HEK293T (cell line): ENCODE results near the gene ZBTB38.
A peak's percentile ranks its signal among the peaks of the same experiment; 100 is the strongest.

Experiments used
- CTCF ChIA-PET: fragments of 350-600 bp; formaldehyde crosslinking; extraction: SDS; loops from one replicate; lab custom pipeline; 2021; ENCODE audit warnings: antibody characterized with exemption, inconsistent platforms; lab: Yijun Ruan, JAX
- POLR2A ChIA-PET: fragments of 350-600 bp; formaldehyde crosslinking; extraction: SDS; loops from one replicate; lab custom pipeline; 2020; ENCODE audit warnings: antibody characterized with exemption, inconsistent platforms; lab: Yijun Ruan, JAX
- DNase-seq: peaks from one replicate; pipeline ENCODE4 v3.0.0; 2012; ENCODE audit warnings: mixed read lengths; ENCODE audit errors: extremely low spot score
- ARNT ChIP-seq: fragments of 450-650 bp; IDR thresholded peaks from 2 replicates; pipeline ENCODE4 v1.6.1; 2017; ENCODE audit warnings: mild to moderate bottlenecking
- BHLHE40 ChIP-seq: fragments of 450-650 bp; IDR thresholded peaks from 2 replicates; pipeline ENCODE4 v1.6.1; 2016; ENCODE audit warnings: mild to moderate bottlenecking, moderate library complexity, borderline replicate concordance
- CTBP1 ChIP-seq: fragments of 450-650 bp; IDR thresholded peaks from 2 replicates; pipeline ENCODE4 v1.6.1; 2016; ENCODE audit warnings: borderline replicate concordance
- ELF4 ChIP-seq: fragments of 450-650 bp; IDR thresholded peaks from 2 replicates; pipeline ENCODE4 v1.6.1; 2017; ENCODE audit warnings: antibody characterized with exemption
- FOXA1 ChIP-seq: fragments of 450-650 bp; IDR thresholded peaks from 2 replicates; pipeline ENCODE4 v1.6.1; 2016; ENCODE audit warnings: mild to moderate bottlenecking
- FOXK2 ChIP-seq: fragments of 450-650 bp; IDR thresholded peaks from 2 replicates; pipeline ENCODE4 v1.6.1; 2016; ENCODE audit warnings: mild to moderate bottlenecking
- FOXM1 ChIP-seq: fragments of 450-650 bp; IDR thresholded peaks from 2 replicates; pipeline ENCODE4 v1.6.1; 2017; ENCODE audit warnings: mild to moderate bottlenecking, borderline replicate concordance
- HDGF ChIP-seq: fragments of 450-650 bp; IDR thresholded peaks from 2 replicates; pipeline ENCODE4 v1.6.1; 2017; ENCODE audit warnings: antibody characterized with exemption, borderline replicate concordance
- L3MBTL2 ChIP-seq: fragments of 450-650 bp; conservative IDR thresholded peaks from 2 replicates; pipeline ENCODE4 v1.6.1; 2016; ENCODE audit warnings: mild to moderate bottlenecking
- LEF1 ChIP-seq: fragments of 450-650 bp; IDR thresholded peaks from 2 replicates; pipeline ENCODE4 v1.6.1; 2017; ENCODE audit warnings: mild to moderate bottlenecking, borderline replicate concordance
- NFRKB ChIP-seq: fragments of 450-650 bp; IDR thresholded peaks from 2 replicates; pipeline ENCODE4 v1.6.1; 2016; ENCODE audit warnings: mild to moderate bottlenecking, moderate library complexity
- PKNOX1 ChIP-seq: fragments of 450-650 bp; IDR thresholded peaks from 2 replicates; pipeline ENCODE4 v1.6.1; 2016
- SP1 ChIP-seq: fragments of 450-650 bp; IDR thresholded peaks from 2 replicates; pipeline ENCODE4 v1.6.1; 2017
- SUZ12 ChIP-seq: fragments of 450-650 bp; IDR thresholded peaks from 2 replicates; pipeline ENCODE4 v1.6.1; 2016; ENCODE audit warnings: mild to moderate bottlenecking
- TARDBP ChIP-seq: fragments of 450-650 bp; IDR thresholded peaks from 2 replicates; pipeline ENCODE4 v1.6.1; 2016
- ZNF384 ChIP-seq: fragments of 450-650 bp; IDR thresholded peaks from 2 replicates; pipeline ENCODE4 v1.6.1; 2016

The ZBTB38 gene

GRCh38 chr3:141367038-141367730, 1.1 kb upstream of the ZBTB38 start:
- ChIA-PET POLR2A (interaction anchor here (1.4 to 1.9 kb wide), 2 partner anchors 12 to 16 kb away, joined by 3 to 11 read pairs; no protein-coding TSS in a partner anchor), CTCF (no interaction called here)
- no peak for TF ChIP-seq FOXA1
- no peak for TF ChIP-seq NFRKB
- TF ChIP-seq SP1: no peak
- no peak for TF ChIP-seq LEF1
- TF ChIP-seq BHLHE40: no peak
- TF ChIP-seq PKNOX1: no peak
- no peak for TF ChIP-seq ARNT
- TF ChIP-seq ZNF384: no peak
- no peak for TF ChIP-seq FOXM1
- no peak for TF ChIP-seq SUZ12
- TF ChIP-seq CTBP1: no peak
- TF ChIP-seq TARDBP: no peak
- TF ChIP-seq L3MBTL2: no peak
- TF ChIP-seq ELF4: no peak
- no peak for TF ChIP-seq HDGF
- no peak for TF ChIP-seq FOXK2
- no peak for DNase-seq

GRCh38 chr3:141368925-141369794, 856 bp downstream of the ZBTB38 start:
- TF ChIP-seq ARNT (no peak), ZNF384 (no peak), NFRKB (no peak), LEF1 (no peak), FOXK2 (no peak), ELF4 (no peak), BHLHE40 (no peak), FOXA1 (no peak), PKNOX1 (no peak), SP1 (no peak), CTBP1 (no peak), FOXM1 (no peak), HDGF (no peak), TARDBP (no peak), SUZ12 (no peak), L3MBTL2 (no peak)
- no peak for DNase-seq
- POLR2A ChIA-PET: interaction anchor here (0.8 to 1.9 kb wide), 8 partner anchors 8 to 79 kb away, joined by 3 to 11 read pairs (median 3); no protein-coding TSS in a partner anchor
- CTCF ChIA-PET: interaction anchor here (0.6 to 2.0 kb wide), 4 partner anchors 8 to 239 kb away, joined by 3 to 5 read pairs (median 4); no protein-coding TSS in a partner anchor

- TF ChIP-seq HDGF (no peak), TARDBP (no peak), SP1 (no peak), FOXA1 (no peak), FOXK2 (no peak), ARNT (no peak), ELF4 (no peak), BHLHE40 (no peak), LEF1 (no peak), PKNOX1 (no peak), CTBP1 (no peak), FOXM1 (no peak), L3MBTL2 (no peak; the same call in 1 of the 2 replicates)
- CTCF ChIA-PET: interaction anchor here (0.6 to 2.0 kb wide), 5 partner anchors 9 to 238 kb away, joined by 3 to 5 read pairs (median 3); no protein-coding TSS in a partner anchor
- POLR2A ChIA-PET: interaction anchor here (0.8 to 1.2 kb wide), 2 partner anchors 9 to 58 kb away, joined by 3 read pairs; no protein-coding TSS in a partner anchor
- peak; percentile 84 for DNase-seq
Measured at GRCh38 chr3:141370065-141370533, 1.8 kb downstream of the ZBTB38 start.

GRCh38 chr3:141371882-141372281, 3.6 kb downstream of the ZBTB38 start:
- TF ChIP-seq ELF4 (no peak), FOXM1 (no peak), ZNF384 (no peak), TARDBP (no peak), HDGF (no peak), CTBP1 (no peak), NFRKB (no peak), FOXK2 (no peak), BHLHE40 (no peak), SP1 (no peak), L3MBTL2 (no peak), ARNT (no peak), LEF1 (no peak), SUZ12 (no peak), PKNOX1 (no peak), FOXA1 (no peak)
- no peak for DNase-seq
- ChIA-PET POLR2A (interaction anchor here (2.3 kb wide), 1 partner anchor 12 kb away, joined by 5 read pairs; no protein-coding TSS in a partner anchor), CTCF (interaction anchor here (0.6 to 2.1 kb wide), 2 partner anchors 12 to 81 kb away, joined by 4 to 7 read pairs; no protein-coding TSS in a partner anchor)
